ENCODE measurements around the gene FAM209B. TPM values are rescaled to one million over a fixed set of nuclear protein-coding genes. Genes with fewer than 3 reads are reported as not detected.

Gene FAM209B, protein sequence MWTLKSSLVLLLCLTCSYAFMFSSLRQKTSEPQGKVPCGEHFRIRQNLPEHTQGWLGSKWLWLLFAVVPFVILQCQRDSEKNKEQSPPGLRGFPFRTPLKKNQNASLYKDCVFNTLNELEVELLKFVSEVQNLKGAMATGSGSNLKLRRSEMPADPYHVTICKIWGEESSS
- total RNA-seq = not detected in 2 replicates

DNA sequence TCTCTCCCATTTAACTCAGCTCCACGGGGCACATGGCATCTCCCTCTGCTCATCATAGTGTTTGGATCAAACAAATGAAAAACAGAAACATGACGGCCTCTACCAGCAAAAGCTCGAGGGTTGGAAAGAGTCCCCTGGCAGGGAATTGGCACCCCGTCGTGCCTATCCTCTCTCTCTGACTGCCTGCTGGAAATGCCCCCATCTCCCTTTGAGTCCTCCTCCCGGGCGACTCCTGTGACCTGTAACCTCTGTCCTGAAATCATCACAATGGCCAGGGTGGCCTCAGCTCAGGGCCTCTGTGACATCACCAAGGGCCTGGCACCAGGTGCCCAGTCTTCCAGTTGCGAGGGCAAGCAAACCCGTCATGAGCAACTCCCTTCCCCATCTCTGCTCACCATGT, at the start of gene FAM209B:
TSS of gene FAM209B (plus strand) at position 301 of the 400 bp plus-strand sequence. CDS start at position 397, 96 bp downstream.

DNA sequence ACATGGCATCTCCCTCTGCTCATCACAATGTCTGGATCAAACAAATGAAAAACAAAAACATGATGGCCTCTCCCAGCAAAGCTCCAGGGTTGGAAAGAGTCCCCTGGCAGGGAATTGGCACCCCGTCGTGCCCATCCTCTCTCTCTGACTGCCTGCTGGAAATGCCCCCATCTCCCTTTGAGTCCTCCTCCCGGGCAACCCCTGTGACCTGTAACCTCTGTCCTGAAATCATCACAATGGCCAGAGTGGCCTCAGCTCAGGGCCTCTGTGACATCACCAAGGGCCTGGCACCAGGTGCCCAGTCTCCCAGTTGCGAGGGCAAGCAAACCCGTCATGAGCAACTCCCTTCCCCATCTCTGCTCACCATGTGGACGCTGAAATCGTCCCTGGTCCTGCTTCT, 8.6 kb upstream of the FAM209B start, which contains the start of gene FAM209A:
TSS of gene FAM209A (plus strand) at position 301 of the 400 bp plus-strand sequence. CDS start at position 366, 65 bp downstream.

Other genes starting within 250 kb of the FAM209B start
- gene FAM210B, start 174.3 kb upstream of the FAM209B start, total RNA-seq = 52.1 and 54.2 TPM in 2 replicates
- 18.6 and 43.6 TPM in 2 replicates for gene AURKA, start 141.0 kb upstream of the FAM209B start, total RNA-seq
- gene CSTF1, start 140.6 kb upstream of the FAM209B start, total RNA-seq = 31.7 and 43.6 TPM in 2 replicates
- gene CASS4, start 121.0 kb upstream of the FAM209B start, total RNA-seq = under 0.01 TPM in 2 replicates
- gene RTF2, start 64.6 kb upstream of the FAM209B start, total RNA-seq = 72.5 and 75.3 TPM in 2 replicates
- not detected in 2 replicates for gene FAM209A, start 8.5 kb upstream of the FAM209B start, total RNA-seq
- under 0.01 TPM in 1 of 2 replicates, not detected in the other for gene TFAP2C, start 96.1 kb downstream of the FAM209B start, total RNA-seq